GM12878 (cell line): Measurements from ENCODE around the gene KLHL20. TPM values are rescaled to one million over a fixed set of nuclear protein-coding genes. Genes with fewer than 3 reads are reported as not detected.

ENCODE experiments used
- ATAC-seq: fragments of 200-7000 bp; cut with Tn5 transposase; 3 replicates; pipeline ENCODE4 v1.9.1; 2020; ENCODE audit warnings: mild to moderate bottlenecking, moderate library complexity
- BruUV-seq: library from RNA; stranded (reverse); fragments of 400-500 nt; replicated peaks from 2 replicates; lab custom pipeline; 2021; lab: Mats Ljungman, UMichigan
- CTCF ChIA-PET: fragments of 300-600 bp; sonication (Branson Sonifier 250); formaldehyde crosslinking; extraction: SDS; loops from one replicate; lab custom pipeline; 2021; ENCODE audit warnings: inconsistent platforms; lab: Yijun Ruan, JAX
- POLR2A ChIA-PET: fragments of 350-600 bp; formaldehyde crosslinking; extraction: SDS; loops from one replicate; lab custom pipeline; 2021; ENCODE audit warnings: inconsistent platforms; lab: Charles Lee
- RAD21 ChIA-PET: fragments of 300-600 bp; sonication (Branson Sonifier 250); formaldehyde crosslinking; loops from one replicate; lab custom pipeline; 2023; ENCODE audit warnings: antibody characterized with exemption; ENCODE audit not compliant: unreplicated experiment; lab: Charles Lee
- SMC1A ChIA-PET: fragments of 300-600 bp; sonication (Branson Sonifier 250); formaldehyde crosslinking; loops from one replicate; lab custom pipeline; 2023; ENCODE audit not compliant: unreplicated experiment, uncharacterized antibody; lab: Charles Lee
- DNase-seq: peaks from one replicate; pipeline ENCODE4 v3.0.0-alpha.2; 2011; ENCODE audit warnings: low read depth, low spot score
- FAIRE-seq: peaks from 3 replicates; lab custom pipeline; 2011; peaks lifted over from hg19 to GRCh38; lab: Jason Lieb, UNC
- H2AFZ ChIP-seq: 2 replicates; pipeline ENCODE4 v1.6.0; 2011; ENCODE audit warnings: low read depth, low read length, control low read depth; ENCODE audit not compliant: control insufficient read depth
- H3K27ac ChIP-seq: 2 replicates; pipeline ENCODE4 v1.5.1; 2011; ENCODE audit warnings: control low read depth; ENCODE audit not compliant: control insufficient read depth, insufficient read depth
- H3K27me3 ChIP-seq, 2 experiments: replicated peaks in 1 of 2; 2 replicates each; pipeline versions ENCODE4 v1.6.0 to v1.6.1; 2011; ENCODE audit warnings: low read length in 1 of 2; ENCODE audit not compliant: control insufficient read depth in 2 of 2, insufficient read depth in 2 of 2
- H3K36me3 ChIP-seq, 2 experiments: 2 replicates each; pipeline ENCODE4 v1.5.1; 2011; ENCODE audit warnings: low read length in 1 of 2; ENCODE audit not compliant: control insufficient read depth in 2 of 2, insufficient read depth in 2 of 2
- H3K4me1 ChIP-seq: 2 replicates; pipeline ENCODE4 v1.6.1; 2011; ENCODE audit warnings: mild to moderate bottlenecking, low read length, moderate library complexity, mixed read lengths; ENCODE audit not compliant: control insufficient read depth, insufficient read depth
- H3K4me2 ChIP-seq: 2 replicates; pipeline ENCODE4 v1.6.0; 2011; ENCODE audit warnings: control low read depth; ENCODE audit not compliant: control insufficient read depth, insufficient read depth
- H3K4me3 ChIP-seq: fragments of 200-600 bp; sonication (generic); 2 replicates; pipeline ENCODE4 v1.5.1; 2016
- H3K79me2 ChIP-seq: 2 replicates; pipeline ENCODE4 v1.6.0; 2011; ENCODE audit warnings: low read length; ENCODE audit not compliant: control insufficient read depth, insufficient read depth
- H3K9ac ChIP-seq: 2 replicates; pipeline ENCODE4 v1.8.0; 2011; ENCODE audit warnings: low read length, control low read depth, mixed read lengths; ENCODE audit not compliant: control insufficient read depth, insufficient read depth
- H3K9me3 ChIP-seq: replicated peaks from 3 replicates; pipeline ENCODE4 v1.5.1; 2011; ENCODE audit warnings: mild to moderate bottlenecking, low read length; ENCODE audit not compliant: control insufficient read depth, insufficient read depth
- H4K20me1 ChIP-seq: 2 replicates; pipeline ENCODE4 v1.6.0; 2011; ENCODE audit not compliant: control insufficient read depth, insufficient read depth
- ASH2L ChIP-seq: fragments of 300-600, 200-600 bp; sonication (generic); IDR thresholded peaks from 2 replicates; pipeline ENCODE4 v1.6.1; 2017; ENCODE audit warnings: low read depth, mild to moderate bottlenecking, borderline replicate concordance
- CHD2 ChIP-seq: IDR thresholded peaks from 2 replicates; pipeline ENCODE4 v1.6.1; 2011; ENCODE audit warnings: low read depth, low read length, improper control_type of control experiment, borderline replicate concordance
- EZH2 ChIP-seq: IDR thresholded peaks from 2 replicates; pipeline ENCODE4 v1.6.1; 2012; ENCODE audit warnings: low read depth, mild to moderate bottlenecking, control low read depth, inconsistent platforms, low read length, borderline replicate concordance; ENCODE audit not compliant: control insufficient read depth
- GABPA ChIP-seq: IDR thresholded peaks from 2 replicates; pipeline ENCODE4 v1.6.1; 2014; ENCODE audit warnings: antibody characterized with exemption, low read depth, mild to moderate bottlenecking, inconsistent platforms
- HCFC1 ChIP-seq: fragments of 150-350 bp; IDR thresholded peaks from 2 replicates; pipeline ENCODE4 v1.6.1; 2014; ENCODE audit warnings: low read length
- MYB ChIP-seq: fragments of 150-350 bp; IDR thresholded peaks from 2 replicates; pipeline ENCODE4 v1.6.1; 2014; ENCODE audit warnings: mild to moderate bottlenecking, low read depth, low read length, borderline replicate concordance
- RUNX3 ChIP-seq: IDR thresholded peaks from 2 replicates; pipeline ENCODE4 v1.6.1; 2012; ENCODE audit warnings: low read length, inconsistent platforms
- SIN3A ChIP-seq: IDR thresholded peaks from 2 replicates; pipeline ENCODE4 v1.6.1; 2012; ENCODE audit warnings: low read depth, low read length, improper control_type of control experiment
- SMARCA5 ChIP-seq: fragments of 450-650 bp; IDR thresholded peaks from 2 replicates; pipeline ENCODE4 v1.6.1; 2017; ENCODE audit warnings: mild to moderate bottlenecking
- ZNF207 ChIP-seq: fragments of 450-650 bp; IDR thresholded peaks from 2 replicates; pipeline ENCODE4 v1.6.1; 2014; ENCODE audit warnings: antibody characterized with exemption, mild to moderate bottlenecking, borderline replicate concordance
- WGBS: methylation state at CpG from one replicate; pipeline ENCODE4 v1.1.6; 2016; ENCODE audit warnings: low lambda C conversion rate; ENCODE audit not compliant: insufficient replicate concordance, insufficient coverage; ENCODE audit errors: missing lambda C conversion rate; 5-methylcytosine and 5-hydroxymethylcytosine counted together
- in situ Hi-C: fragments of 300-500 bp; cut with MboI; formaldehyde crosslinking; loops from 9 replicates; pipeline ENCODE4 v1.14.3; 2018; ENCODE audit warnings: mixed read lengths
- intact Hi-C: fragments of 100-400 bp; cut with micrococcal nuclease; formaldehyde crosslinking; loops from one replicate; pipeline ENCODE4 v1.14.2; 2022; ENCODE audit not compliant: unreplicated experiment
- polyA plus RNA-seq, 11 experiments: library from polyadenylated mRNA; depleted of rRNA in 4 of 11; unstranded in 6 of 11; stranded (reverse) in 5 of 11; fragments of >200 nt; fragmentation: Nextera tagmentation in 4 of 11; fragmentation: Illumina TruSeq in 1 of 11; extraction: Ambion mirVana in 4 of 11; extraction: Trizol in 1 of 11; gene quantifications; 1 replicate in 1 of 11; 2 replicates in 10 of 11; pipeline versions ENCODE4 v1.2.1 to v1.2.3, GENCODE V29; 2011 to 2016; ENCODE audit warnings: inconsistent platforms in 2 of 11, missing spikeins in 2 of 11, low read depth in 1 of 11
- total RNA-seq, 4 experiments: library from RNA; depleted of rRNA in 3 of 4; stranded (reverse); fragments of >200 nt in 3 of 4; fragmentation: Illumina TruSeq in 1 of 4; extraction: Trizol in 1 of 4; gene quantifications; 2 replicates each; pipeline versions ENCODE4 v1.2.1 to v1.2.3, GENCODE V29; 2013 to 2021
- TF ChIP-seq, protein P1 (sequence below): fragments of 450-650 bp; IDR thresholded peaks from 2 replicates; pipeline ENCODE4 v1.6.1; 2018; ENCODE audit warnings: mild to moderate bottlenecking, low read depth, moderate library complexity; ENCODE audit not compliant: partially characterized antibody
- TF ChIP-seq, protein P2 (sequence below): IDR thresholded peaks from 2 replicates; pipeline ENCODE4 v1.6.1; 2012; ENCODE audit warnings: improper control_type of control experiment, low read depth, low read length; ENCODE audit not compliant: insufficient replicate concordance
- TF ChIP-seq, protein P3 (sequence below): IDR thresholded peaks from 2 replicates; pipeline ENCODE4 v1.6.1; 2012; ENCODE audit warnings: low read depth, low read length, improper control_type of control experiment

The KLHL20 gene
- total and polyA plus RNA-seq, 10 of the 15 experiments (the other 5 are each of a cell fraction or from before 2014, with no cell fraction given), result 3.8 to 14.0 (median 10.0) TPM

DNA sequence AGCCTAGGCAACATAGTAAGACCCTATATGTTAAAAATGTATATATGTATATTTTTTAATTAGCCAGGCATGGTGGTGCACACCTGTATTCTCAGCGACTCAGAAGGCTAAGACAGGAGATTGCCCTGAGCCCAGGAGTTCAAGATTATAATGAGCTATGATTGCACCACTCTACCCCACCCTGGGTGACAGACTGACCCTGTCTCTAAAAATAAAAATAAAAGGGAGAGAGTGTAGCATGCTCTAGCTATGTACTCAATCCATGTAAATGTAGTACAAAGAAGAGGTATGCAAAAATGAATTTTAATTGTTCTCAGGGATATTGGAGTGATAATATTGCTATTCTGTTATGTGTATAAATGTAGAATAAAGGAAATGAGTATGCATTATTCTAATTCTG, 56.8 kb downstream of the KLHL20 start:
- H3K27ac ChIP-seq, result no peak overlapping the region
- ChIA-PET RAD21 (no interaction called here), SMC1A (interaction anchor here (0.7 kb wide), 1 partner anchor 55 kb away, joined by 3 read pairs; no protein-coding TSS in a partner anchor), CTCF (no interaction called here), POLR2A (no interaction called here)
- no peak for FAIRE-seq
- H3K79me2 ChIP-seq, result no peaks in the 10 kb centered on the region
- ATAC-seq, result no peak
- H3K4me3 ChIP-seq, result no peak overlapping the region
- in situ Hi-C loops (no loop called here), intact Hi-C loops (no loop called here)
- 100% methylated on average over 1 of the region's 1 CpG for WGBS
- H3K27me3 ChIP-seq, result no peaks in the 10 kb centered on the region
- no peak overlapping the region for H2AFZ ChIP-seq
- no peak overlapping the region for H3K4me2 ChIP-seq
- no peaks in the 10 kb centered on the region for H3K9me3 ChIP-seq
- no peak overlapping the region for H3K9ac ChIP-seq
- no TSS peak for BruUV-seq
- TF ChIP-seq CHD2 (no peak), MYB (no peak), ZNF207 (no peak), GABPA (no peak), HCFC1 (no peak), SMARCA5 (no peak), RUNX3 (no peak), EZH2 (no peak), SIN3A (no peak), ASH2L (no peak)
- TF ChIP-seq, protein P1, sequence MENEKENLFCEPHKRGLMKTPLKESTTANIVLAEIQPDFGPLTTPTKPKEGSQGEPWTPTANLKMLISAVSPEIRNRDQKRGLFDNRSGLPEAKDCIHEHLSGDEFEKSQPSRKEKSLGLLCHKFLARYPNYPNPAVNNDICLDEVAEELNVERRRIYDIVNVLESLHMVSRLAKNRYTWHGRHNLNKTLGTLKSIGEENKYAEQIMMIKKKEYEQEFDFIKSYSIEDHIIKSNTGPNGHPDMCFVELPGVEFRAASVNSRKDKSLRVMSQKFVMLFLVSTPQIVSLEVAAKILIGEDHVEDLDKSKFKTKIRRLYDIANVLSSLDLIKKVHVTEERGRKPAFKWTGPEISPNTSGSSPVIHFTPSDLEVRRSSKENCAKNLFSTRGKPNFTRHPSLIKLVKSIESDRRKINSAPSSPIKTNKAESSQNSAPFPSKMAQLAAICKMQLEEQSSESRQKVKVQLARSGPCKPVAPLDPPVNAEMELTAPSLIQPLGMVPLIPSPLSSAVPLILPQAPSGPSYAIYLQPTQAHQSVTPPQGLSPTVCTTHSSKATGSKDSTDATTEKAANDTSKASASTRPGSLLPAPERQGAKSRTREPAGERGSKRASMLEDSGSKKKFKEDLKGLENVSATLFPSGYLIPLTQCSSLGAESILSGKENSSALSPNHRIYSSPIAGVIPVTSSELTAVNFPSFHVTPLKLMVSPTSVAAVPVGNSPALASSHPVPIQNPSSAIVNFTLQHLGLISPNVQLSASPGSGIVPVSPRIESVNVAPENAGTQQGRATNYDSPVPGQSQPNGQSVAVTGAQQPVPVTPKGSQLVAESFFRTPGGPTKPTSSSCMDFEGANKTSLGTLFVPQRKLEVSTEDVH, result no peak
- TF ChIP-seq, protein P2, sequence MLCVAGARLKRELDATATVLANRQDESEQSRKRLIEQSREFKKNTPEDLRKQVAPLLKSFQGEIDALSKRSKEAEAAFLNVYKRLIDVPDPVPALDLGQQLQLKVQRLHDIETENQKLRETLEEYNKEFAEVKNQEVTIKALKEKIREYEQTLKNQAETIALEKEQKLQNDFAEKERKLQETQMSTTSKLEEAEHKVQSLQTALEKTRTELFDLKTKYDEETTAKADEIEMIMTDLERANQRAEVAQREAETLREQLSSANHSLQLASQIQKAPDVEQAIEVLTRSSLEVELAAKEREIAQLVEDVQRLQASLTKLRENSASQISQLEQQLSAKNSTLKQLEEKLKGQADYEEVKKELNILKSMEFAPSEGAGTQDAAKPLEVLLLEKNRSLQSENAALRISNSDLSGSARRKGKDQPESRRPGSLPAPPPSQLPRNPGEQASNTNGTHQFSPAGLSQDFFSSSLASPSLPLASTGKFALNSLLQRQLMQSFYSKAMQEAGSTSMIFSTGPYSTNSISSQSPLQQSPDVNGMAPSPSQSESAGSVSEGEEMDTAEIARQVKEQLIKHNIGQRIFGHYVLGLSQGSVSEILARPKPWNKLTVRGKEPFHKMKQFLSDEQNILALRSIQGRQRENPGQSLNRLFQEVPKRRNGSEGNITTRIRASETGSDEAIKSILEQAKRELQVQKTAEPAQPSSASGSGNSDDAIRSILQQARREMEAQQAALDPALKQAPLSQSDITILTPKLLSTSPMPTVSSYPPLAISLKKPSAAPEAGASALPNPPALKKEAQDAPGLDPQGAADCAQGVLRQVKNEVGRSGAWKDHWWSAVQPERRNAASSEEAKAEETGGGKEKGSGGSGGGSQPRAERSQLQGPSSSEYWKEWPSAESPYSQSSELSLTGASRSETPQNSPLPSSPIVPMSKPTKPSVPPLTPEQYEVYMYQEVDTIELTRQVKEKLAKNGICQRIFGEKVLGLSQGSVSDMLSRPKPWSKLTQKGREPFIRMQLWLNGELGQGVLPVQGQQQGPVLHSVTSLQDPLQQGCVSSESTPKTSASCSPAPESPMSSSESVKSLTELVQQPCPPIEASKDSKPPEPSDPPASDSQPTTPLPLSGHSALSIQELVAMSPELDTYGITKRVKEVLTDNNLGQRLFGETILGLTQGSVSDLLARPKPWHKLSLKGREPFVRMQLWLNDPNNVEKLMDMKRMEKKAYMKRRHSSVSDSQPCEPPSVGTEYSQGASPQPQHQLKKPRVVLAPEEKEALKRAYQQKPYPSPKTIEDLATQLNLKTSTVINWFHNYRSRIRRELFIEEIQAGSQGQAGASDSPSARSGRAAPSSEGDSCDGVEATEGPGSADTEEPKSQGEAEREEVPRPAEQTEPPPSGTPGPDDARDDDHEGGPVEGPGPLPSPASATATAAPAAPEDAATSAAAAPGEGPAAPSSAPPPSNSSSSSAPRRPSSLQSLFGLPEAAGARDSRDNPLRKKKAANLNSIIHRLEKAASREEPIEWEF, result no peak
- TF ChIP-seq, protein P3, sequence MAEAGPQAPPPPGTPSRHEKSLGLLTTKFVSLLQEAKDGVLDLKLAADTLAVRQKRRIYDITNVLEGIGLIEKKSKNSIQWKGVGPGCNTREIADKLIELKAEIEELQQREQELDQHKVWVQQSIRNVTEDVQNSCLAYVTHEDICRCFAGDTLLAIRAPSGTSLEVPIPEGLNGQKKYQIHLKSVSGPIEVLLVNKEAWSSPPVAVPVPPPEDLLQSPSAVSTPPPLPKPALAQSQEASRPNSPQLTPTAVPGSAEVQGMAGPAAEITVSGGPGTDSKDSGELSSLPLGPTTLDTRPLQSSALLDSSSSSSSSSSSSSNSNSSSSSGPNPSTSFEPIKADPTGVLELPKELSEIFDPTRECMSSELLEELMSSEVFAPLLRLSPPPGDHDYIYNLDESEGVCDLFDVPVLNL, result no peak
- no peaks in the 10 kb centered on the region for H3K4me1 ChIP-seq
- no peaks in the 10 kb centered on the region; a peak in 1 of 4 replicates for H3K36me3 ChIP-seq
- DNase-seq, result no peak
- no peaks in the 10 kb centered on the region for H4K20me1 ChIP-seq
